Activated T-cell treated with anti-CD3 and anti-CD28 coated beads for 24 hours (primary cell): ENCODE results near the gene CNTNAP5.

ENCODE experiments used
- DNase-seq: peaks from one replicate; pipeline ENCODE4 v3.0.0-alpha.2; 2020; ENCODE audit warnings: low read depth

The CNTNAP5 gene

DNA sequence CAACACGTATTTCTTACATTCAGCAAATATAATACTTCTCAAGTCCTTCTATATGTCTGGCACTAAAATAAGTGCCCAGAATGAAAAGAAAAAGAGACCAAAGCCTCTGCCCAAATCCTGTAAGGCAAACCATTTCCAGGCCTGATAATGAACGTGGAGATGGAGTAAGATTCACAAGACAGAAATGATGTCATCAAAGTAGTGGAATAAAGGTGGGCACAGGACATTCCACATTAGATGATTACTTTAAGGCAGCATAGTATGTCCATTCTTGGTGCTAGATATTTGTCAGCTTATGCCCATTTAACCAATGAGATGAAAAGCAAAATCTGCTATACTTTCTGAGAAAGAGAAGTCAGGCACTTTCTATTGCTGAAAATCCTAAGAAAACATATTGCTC, 38.5 kb downstream of the CNTNAP5 start:
- no peak for DNase-seq

DNA sequence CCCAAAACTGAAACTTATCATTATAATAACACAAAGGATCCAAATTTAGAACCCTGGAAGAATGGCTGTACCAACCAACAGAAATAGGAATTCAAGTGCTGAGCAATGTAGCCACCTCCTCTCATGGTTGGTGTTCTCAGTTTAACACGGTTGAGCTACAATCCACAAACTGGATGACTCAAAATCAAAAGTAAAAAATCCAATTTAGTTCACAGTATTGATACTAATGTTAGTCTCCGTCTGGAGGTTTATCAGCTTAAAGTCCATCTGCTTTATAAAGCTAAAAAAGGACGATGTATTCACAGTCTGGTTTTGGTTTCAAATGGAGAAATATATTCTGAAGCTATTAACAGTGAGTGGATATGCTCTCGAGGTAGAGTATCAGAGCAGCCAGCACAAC, 40.5 kb downstream of the CNTNAP5 start:
- DNase-seq, result no peak

DNA sequence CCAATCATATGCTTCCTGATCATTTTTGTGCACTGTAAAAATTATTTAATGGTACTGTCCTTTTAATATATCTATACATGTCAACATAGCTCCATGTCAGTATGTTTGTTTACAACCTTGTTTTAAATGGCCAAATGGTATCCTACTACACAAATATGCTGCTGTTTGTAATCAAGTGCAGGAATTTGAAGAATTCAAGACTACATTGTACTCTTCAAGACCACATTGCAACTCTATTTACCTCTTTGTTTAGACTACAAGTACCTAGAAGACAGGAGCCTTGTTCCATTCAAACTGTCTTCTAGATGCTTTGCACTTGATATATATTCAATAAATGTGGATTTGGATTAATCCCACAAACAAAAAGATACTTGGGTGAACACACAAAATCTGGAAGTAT, 41.7 kb downstream of the CNTNAP5 start:
- no peak for DNase-seq

DNA sequence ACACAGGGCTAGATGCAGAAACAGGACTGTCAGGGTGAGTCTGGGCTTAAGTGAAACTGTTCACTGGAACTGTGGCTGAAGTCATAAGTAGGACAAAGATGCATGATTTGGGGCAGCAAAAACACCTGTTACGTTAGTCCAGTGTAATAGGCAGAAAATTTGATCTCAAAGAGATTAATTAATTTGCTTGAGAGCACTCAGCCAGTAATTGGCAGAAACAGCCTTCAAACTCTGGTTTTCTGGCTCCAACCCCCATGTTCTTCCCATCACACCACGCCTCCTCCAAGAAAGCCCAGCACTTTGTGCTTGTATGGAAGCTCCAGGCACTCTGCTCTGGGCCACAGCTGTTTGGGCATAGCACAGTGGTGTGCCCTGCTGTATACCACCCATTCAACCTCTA, 54.0 kb downstream of the CNTNAP5 start:
- DNase-seq, result no peak

DNA sequence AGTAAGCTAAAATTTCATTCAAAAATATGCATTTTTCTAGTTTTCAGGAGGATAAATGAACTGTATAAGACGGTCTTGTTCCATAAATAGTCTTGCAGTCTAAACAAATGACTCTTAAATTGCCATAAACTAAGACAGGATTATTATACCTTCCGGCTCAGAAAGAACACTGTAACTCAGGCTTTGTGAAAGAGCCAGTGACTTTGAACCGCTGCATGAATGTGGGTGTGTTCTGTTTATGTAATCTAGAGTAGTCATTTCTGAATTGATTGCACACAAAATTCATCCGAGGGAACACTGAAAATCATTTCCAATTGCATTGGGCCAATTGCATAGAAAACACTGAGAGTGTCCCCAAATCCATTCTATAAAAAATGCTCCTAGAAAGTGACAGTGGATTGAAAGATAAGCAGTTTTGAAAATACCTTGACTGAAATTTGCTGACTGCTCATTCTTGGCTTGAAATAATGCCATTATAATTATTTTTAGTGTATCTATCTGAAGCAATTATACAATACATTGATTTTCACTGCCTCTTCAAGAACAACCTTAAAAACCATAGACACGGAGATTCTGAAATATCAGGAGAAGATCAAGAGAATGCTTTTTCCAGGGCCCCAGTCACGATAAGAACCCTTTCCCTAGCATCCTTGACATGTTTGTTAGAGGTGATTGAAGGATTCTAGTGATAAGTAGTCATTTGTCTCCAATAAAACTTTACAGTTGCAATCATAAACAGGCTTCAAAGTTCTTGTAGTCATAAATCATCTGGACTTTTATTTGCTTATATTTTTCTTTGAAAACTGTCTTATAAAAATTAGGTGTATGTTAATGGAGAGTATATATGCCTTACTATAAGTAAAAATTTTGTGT, 55.4 kb downstream of the CNTNAP5 start:
- no peak for DNase-seq

DNA sequence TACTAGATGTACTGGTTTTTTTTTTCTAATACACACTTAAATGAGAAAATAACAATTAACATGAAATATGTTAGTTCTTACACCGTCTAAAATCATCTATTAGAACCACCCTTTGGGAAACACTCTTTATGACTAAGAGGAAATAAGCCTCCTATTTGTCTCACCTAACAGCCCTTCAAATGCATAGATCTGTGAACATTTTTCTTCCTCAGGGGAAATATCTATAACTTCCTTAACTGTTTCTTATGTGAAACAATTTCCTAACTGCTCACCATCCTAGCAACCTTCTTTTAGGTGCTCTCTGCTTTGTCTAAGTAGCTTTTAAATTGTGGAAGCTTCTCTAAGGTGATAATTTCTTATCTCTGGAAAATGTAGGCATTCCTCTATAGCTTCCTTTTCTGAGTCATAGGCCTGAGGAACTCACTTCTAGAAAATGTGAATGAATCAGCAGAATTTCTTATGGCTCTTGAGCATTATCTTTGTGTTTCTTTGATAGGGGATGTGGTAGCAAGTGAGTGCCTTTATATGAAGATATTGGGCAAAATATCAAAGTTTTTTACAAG, 56.1 kb downstream of the CNTNAP5 start:
- no peak for DNase-seq

DNA sequence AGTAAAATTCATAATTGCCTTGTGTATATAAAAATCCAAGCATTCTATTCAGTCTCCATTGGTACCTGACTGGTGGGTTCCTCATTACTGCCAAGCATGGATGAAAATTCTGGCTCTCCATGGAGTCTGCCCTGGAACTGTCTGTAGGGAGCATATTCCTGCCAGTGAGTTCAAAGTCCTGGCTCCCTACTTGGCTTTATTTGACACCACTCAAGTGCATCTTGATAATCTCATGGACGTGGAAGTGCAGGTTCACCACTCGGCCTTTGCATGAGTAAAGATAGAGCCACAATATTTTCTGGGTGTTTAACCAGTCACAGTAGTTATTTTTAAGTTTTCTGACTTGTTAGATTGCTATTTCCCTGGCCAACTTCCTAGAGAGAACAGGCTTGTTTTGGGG, 63.5 kb downstream of the CNTNAP5 start:
- no peak for DNase-seq

DNA sequence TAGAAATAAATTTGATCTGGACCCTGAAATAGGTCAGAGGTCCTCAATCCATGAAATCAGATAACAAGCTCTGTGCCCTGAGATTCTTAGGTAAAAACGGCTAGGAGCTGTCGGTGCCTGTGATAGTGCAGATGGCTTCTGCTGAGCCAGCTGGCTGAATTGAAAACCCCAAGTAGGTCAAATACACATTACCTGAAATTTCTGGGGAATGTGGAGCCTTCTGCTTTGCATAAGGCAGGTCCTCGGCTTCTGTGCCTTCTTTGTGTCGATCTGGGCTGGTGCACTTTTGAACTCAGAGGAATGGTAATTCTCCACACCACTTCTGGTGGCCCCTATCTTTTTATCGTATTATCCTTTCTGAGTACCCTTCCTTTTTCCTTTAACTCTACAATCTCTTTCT, 66.6 kb downstream of the CNTNAP5 start:
- no peak for DNase-seq

DNA sequence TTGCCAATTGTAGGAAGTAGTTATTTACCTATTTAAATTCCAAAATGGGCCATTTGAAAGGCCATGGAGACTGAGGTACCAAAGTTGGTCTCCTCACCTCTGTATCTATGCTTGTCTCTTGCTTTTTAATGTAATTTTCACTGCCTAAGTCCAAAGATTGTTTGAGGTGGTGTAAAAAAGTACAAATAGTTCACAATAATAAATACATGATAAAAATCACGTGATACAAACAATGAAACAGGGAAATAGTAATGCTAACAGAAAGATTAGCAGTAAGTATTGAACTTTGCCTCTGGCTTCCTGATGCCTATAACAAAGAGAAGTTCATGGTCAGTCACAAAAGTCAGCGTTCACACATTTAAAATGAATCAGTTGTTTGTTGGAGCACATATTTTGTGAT, 67.6 kb downstream of the CNTNAP5 start:
- DNase-seq, result no peak

DNA sequence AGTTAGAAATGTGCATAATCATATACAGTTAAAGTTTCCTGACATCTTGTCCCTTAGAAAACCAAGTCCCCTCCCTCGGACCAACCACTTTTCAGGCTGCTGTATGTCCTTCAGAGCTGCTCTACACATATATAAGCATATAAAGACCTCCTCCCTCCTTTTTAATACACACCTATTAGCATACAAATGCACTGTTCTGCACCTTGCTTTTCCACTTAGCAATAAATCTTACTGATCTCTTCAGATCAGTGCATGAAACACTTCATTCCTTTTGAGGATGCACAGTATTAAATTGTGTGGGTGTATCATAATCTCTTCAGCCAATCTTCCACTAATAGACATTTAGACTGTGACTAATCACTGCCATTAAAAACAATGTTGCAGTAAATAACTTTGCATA, 79.8 kb downstream of the CNTNAP5 start:
- DNase-seq, result no peak

DNA sequence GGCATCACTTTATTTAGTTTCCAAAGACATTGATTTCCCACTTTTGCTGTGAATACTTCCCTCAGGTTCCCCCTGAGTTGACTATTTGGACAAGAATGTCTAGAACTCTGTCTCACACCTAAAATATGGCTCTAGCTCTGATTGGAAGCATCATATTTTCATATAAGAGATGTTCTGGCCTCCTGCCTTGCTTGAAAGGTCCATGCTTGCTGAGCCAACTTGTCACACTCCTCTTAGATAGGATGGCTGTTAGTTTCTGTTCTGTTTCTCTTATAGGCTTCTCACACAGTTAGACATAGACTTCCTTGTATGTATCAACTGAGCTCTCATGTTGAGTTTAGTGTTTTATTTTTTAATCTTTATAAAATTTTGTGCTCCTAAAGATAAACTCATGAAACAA, 87.1 kb downstream of the CNTNAP5 start:
- DNase-seq, result no peak

DNA sequence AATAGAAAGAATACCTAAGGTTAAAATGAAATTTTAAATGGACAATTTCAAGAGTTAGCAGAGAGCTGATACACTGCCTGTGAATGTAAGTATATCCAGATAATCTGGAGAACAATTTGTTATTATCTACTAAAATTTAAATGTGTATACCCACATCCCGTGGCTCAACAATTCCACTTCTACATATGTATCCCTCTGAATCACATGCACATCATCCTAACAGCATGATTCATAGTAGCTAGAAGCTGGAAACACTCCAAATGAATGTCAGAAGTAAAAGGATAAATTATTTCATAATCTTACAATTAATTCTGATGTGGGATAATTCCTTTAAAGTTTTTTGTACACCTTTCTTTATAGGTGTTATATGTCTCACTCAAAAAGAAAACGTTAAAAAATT, 87.9 kb downstream of the CNTNAP5 start:
- no peak for DNase-seq

DNA sequence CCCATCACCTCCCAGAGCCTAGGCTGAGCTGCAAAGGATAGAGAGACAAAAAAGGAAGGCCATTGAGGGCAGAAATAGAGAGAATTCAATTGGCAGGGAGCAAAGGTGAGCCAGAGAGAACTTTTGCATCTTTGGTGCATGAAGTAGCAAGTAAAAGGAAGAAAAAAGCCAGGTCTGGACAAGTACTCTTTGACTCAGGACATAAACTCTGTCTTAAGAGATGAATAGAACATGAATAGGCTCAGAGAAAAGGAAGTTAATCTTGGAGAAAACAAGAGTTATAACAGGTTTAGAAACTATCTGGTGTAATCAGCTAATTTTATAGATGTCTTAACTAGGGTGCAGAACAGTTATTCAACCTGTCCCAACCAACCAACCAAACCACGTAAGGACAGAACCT, 95.2 kb downstream of the CNTNAP5 start:
- DNase-seq, result no peak

DNA sequence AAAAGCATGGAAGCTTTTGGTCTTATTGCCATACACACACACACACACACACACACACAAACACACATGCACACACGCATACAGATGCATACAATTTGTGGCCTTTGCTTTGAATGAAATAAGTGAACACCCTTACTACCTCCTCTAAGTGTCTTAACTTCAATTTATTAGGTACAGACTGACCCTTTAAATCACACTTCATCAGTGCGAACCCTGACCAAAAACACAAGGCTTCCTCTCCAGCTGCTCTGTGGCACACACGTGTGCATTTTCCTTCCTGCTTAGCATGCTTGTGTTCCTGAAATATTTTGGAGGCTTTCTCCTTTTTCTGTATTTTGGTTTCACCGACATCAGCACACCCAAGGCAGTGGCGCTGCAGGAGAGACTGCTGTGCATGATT, 96.0 kb downstream of the CNTNAP5 start:
- no peak for DNase-seq

DNA sequence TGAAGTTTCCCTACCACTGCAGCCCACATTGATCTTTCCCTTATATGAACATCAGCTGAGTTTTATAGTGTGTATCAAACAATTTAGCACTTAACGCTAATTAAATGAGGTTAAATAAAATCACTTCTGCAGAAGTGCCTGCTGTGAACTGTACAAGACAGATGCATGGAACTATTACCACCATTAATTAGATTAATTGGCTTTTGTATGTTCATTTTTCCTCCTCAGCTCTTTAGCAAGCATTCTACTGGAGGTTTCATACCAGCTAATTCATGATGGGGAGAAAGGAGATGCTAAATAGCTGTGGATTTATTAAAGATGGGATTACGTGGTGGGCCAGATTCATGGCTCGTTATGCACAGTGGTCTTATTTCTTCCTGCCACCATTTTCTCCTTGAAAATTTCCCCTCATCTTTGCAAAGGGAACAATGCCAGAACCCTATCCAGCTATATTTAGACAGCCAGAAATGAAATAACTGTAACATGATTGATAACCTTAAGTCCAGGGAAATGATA, 96.7 kb downstream of the CNTNAP5 start:
- DNase-seq, result no peak

DNA sequence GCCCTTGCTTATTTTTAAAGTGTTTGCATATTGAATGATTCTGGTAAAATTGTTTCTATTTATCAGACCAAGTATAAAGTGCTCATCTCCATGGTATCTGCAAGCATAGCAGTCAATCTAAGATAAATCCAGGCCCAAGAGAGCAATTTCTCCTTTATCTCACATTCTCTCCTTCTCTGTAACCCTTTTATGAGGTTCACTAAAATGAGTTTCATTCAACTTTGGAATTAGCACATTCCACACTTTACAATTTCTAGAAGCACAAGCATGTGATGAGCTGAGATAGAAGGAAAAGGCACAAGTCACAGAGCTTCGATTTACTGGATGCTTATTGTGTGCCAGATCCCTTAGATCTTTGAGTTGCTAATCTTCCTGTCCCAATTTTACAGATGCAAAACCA, 97.3 kb downstream of the CNTNAP5 start:
- DNase-seq, result no peak

DNA sequence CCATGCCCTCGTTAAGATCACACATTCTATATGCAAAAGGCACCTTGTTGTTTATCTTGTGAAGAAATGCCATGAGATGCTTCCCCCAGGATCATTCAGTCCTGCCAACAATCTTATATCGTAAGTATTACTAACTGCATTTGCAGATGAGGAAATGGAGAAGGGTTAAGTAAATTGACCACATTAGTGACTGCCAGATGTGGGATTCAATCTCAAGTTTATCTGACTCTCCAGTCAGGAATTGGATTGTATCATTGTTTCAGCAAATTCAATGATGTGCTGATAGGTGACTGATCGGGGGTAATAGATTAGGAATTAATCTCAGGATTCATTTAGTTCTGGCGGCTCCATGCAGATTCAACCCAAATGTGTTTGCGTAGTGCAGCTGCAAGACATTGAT, 106.2 kb downstream of the CNTNAP5 start:
- DNase-seq, result no peak

DNA sequence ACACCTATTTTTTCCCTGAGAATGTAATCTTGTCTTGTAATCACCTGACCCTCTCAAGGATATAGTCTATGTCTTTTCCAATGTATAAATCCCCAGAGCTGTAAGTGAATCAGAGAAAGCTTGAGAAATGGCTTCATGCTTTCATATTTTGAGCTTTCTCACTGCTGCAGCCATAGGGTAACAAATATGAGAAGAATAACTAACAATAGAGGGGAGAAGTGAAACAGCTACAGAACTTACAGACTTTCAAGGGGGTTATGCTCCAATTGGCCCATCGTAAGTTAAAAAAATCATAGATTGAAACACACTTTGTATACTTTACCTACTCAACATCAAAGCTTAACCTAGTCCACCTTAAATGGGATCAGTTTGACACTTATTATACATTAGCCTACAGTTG, 111.0 kb downstream of the CNTNAP5 start:
- no peak for DNase-seq

DNA sequence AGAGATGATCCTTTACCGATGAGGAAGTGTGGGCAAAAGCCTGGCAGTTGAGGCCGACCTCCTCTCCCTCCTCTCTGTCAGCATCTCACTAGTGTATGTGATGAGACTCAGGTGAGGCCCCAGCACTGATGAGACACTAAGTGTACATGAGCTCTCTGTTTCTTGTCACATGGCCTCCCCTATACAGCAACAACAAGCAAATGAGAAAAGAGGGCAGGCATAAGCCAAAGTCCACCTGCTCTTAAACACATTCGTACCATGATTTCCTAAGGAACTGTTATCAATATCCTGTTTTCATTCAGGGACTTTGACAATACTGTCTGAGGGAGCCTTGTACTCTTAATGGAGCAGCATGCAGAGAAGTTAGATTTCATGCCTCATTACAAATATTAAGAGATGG, 113.0 kb downstream of the CNTNAP5 start:
- DNase-seq, result no peak

DNA sequence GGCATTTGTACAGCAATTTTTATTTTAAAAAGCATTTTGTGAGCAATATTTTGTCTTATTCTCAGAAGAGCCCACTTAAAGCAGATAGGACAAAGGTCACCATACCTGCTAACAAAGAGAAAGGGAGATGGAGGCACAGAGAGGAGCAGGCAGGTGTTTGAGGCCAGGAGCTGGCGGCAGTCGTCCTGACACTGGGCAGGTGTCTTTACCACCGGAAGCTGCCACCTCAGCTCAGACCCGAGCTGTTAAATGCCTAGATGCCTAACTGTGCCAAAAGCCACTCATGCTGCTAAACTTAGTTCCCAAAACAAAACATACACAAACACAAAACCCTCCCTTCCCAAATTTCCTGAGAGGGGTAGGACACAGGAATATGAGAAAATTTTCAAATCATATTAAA, 120.9 kb downstream of the CNTNAP5 start:
- DNase-seq, result no peak

DNA sequence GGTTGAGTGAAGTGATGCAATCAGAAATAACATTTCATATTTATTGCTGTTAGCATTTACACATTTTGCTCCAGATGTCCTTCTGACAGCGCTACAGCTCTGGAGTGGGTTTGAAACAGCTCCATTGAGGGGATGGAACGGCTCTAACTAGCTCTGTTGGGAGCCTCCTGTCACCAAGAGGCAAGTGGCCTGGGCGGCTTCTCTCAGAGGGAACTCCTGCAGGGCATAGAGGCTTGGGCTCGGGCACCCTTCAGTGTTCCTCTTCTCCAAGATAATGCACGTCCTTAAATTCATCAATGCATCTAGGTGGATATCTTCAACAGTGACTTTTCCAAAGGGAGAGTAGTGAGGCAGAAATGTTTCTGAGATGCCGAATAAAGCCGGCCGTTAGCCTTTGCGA, 122.5 kb downstream of the CNTNAP5 start:
- DNase-seq, result no peak

DNA sequence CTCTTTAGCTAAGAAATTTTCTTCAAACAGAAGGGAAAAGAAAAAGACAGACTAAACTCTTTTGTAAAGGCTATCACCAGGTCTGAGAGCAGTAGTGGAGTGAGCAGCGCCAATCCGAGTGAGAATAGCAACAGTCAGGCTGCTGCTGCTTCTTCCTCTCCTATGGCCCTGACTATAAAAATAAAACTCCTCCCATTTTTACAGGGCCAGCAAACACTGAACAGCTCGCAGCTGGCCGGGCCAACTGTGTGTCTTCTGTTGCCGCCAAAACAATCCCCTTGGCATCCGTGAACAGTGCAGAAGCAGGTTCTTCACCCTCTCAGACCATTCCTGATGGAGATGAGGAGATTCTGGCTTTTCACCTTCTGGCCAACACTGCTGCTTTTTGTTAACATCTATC, 124.5 kb downstream of the CNTNAP5 start:
- DNase-seq, result no peak

DNA sequence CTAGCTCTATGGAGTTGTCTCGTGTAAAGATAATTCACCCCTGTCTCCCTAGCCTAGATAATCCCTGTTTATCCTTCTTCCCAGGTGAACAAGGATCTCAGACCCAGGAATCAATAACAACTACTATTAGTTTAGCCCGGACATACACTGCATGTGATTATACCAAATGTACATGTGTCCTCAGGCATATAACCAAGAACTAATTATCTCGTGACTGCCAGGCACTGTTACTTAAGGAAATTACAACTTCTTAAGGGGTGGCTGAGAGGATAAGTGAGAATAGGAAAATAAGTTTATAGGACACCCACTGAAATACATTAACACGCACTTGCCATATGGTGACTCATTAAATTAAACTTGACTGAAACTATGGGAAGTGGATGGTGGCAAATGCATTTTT, 126.6 kb downstream of the CNTNAP5 start:
- no peak for DNase-seq

DNA sequence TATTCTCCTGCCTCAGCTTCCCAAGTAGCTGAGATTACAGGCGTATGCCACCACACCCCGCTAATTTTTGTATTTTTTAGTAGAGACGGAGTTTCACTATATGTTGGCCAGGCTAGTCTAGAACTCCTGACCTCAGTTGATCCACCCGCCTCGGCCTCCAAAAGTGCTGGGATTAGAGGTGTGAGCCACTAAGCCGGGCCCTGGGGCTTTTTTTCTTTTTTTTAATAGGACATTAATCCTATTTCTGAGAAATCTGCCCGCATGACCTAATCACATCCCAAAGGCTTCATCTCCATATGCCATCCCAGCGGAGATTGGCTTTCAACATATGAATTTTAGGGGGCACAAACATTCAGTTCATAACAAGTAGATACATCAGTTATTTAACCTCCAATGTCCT, 128.6 kb downstream of the CNTNAP5 start:
- no peak for DNase-seq
